ENCODE results near the gene ACTL7B.

- no peak for TF ChIP-seq POLR2A (IDR thresholded peaks at IDR 0.05)
- TF ChIP-seq CTCF (IDR thresholded peaks at IDR 0.05), result no peak
Observed at GRCh38 chr9:108880738-108881316, 25.0 kb upstream of the ACTL7B start.

Measured in lower leg skin (tissue), 3 donors.